Right lobe of liver (tissue), 6 donors: ENCODE data around the gene RING1. TPM values are rescaled to one million over a fixed set of nuclear protein-coding genes. Genes with fewer than 3 reads are reported as not detected.

Experiments used
- ATAC-seq, 4 donors: fragments of 200-7000 bp; cut with Tn5 transposase; one replicate each; pipeline ENCODE4 v1.9.1; 2020; ENCODE audit warnings: mild to moderate bottlenecking in 4 of 4, moderate library complexity in 4 of 4
- DNase-seq, 3 donors: peaks; one replicate each; pipeline ENCODE4 v3.0.0-alpha.2; 2020
- H3K27ac ChIP-seq, 3 donors: fragments of 200-600 bp; one replicate each; pipeline ENCODE4 v1.8.0; 2022
- H3K27me3 ChIP-seq, 2 donors: fragments of 200-600 bp; one replicate each; pipeline ENCODE4 v1.8.0; 2022
- H3K36me3 ChIP-seq, 4 donors: fragments of 200-600 bp; sonication (generic) in 1 of 4; one replicate each; pipeline versions ENCODE4 v1.5.1 to v1.8.0; 2017 to 2022; ENCODE audit warnings: control low read depth in 1 of 4
- H3K4me1 ChIP-seq, 4 donors: fragments of 200-600 bp; sonication (generic) in 1 of 4; one replicate each; pipeline versions ENCODE4 v1.5.1 to v1.8.0; 2017 to 2022; ENCODE audit warnings: control low read depth in 1 of 4
- H3K4me3 ChIP-seq, 3 donors: fragments of 200-600 bp; one replicate each; pipeline ENCODE4 v1.8.0; 2022
- H3K9me3 ChIP-seq, 4 donors: fragments of 200-600 bp; sonication (generic) in 1 of 4; one replicate each; pipeline versions ENCODE4 v1.5.1 to v1.8.0; 2017 to 2022; ENCODE audit warnings: control low read depth in 1 of 4
- CTCF ChIP-seq, 4 donors: fragments of 200-600 bp in 3 of 4; fragments of 450-650 bp in 1 of 4; IDR thresholded peaks; one replicate each; pipeline versions ENCODE4 v1.5.1 to v1.8.0; 2016 to 2022; ENCODE audit warnings: antibody characterized with exemption in 4 of 4, mild to moderate bottlenecking in 2 of 4
- POLR2A ChIP-seq: fragments of 450-650 bp; IDR thresholded peaks from one replicate; pipeline ENCODE4 v1.6.1; 2017; ENCODE audit warnings: antibody characterized with exemption, mild to moderate bottlenecking
- WGBS: methylation state at CpG from one replicate; pipeline ENCODE4 v1.1.6; 2018; ENCODE audit warnings: low coverage, low lambda C conversion rate; ENCODE audit not compliant: insufficient coverage; ENCODE audit errors: missing lambda C conversion rate; 5-methylcytosine and 5-hydroxymethylcytosine counted together
- intact Hi-C, 2 donors: fragments of 100-400 bp; cut with DNase I; formaldehyde crosslinking; loops; one replicate each; pipeline versions ENCODE4 v1.11.2 to v1.14.1; 2022
- total RNA-seq, 6 experiments: library from RNA; depleted of rRNA in 2 of 6; stranded (reverse); fragments of >200 nt in 2 of 6; fragmentation: NEBNext Ultra II Directional in 3 of 6; extraction: Animal tissue kit (Norgen Biotek cat#: 25700) in 3 of 6; gene quantifications; one replicate each; pipeline versions ENCODE4 v1.1.0 to v1.2.4, GENCODE V29; 2016 to 2023
- donor health status: DM: no; HTN: yes; CAD: no.
- donor health status: DM: no; HTN: no; CAD: no.
- donor health status: DM: no; HTN: no; CAD: no.
- donor health status: DM: no; HTN: yes; CAD: no.
- donor health status: DM: no; HTN: yes; CAD: no.

Gene RING1
- total RNA-seq, 6 experiments from 2014 or later = 7.5 to 21.3 (median 19.7) TPM

GRCh38 chr6:33178755-33179475, 29.4 kb upstream of the RING1 start:
- no peak for DNase-seq
- no peak for TF ChIP-seq CTCF (IDR thresholded peaks at IDR 0.05)
- no peak for TF ChIP-seq POLR2A

DNA sequence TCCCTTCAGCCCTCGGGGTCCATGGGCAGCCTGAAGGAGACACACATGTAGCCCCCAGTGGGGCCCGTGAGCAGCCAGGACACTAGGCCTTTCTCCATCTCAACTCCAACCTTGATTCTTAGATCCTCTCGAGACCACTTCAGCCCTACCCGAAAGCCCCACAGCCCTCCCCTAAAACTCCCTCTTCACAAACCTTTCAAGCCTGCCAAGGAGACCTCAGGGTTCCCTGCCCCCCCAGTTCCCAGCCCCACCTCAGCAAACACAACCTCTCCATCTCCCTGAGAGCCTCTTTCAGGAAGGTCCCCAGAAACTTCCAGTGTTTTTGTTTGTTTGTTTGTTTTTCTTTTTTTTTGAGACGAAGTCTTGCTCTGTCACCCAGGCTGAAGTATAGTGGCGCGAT, 27.2 kb upstream of the RING1 start:
- Histone ChIP-seq H3K4me1 (no peaks in the 10 kb centered on the region), H3K27me3 (no peaks in the 10 kb centered on the region), H3K9me3 (no peaks in the 10 kb centered on the region), H3K27ac (no peak overlapping the region), H3K36me3 (no peaks in the 10 kb centered on the region), H3K4me3 (no peak overlapping the region)
- DNase-seq = no peak
- no peak for TF ChIP-seq CTCF (IDR thresholded peaks at IDR 0.05)
- TF ChIP-seq POLR2A = no peak
- 100% methylated on average over 3 of the region's 7 CpGs for WGBS
- no peak for ATAC-seq
- intact Hi-C loops = no loop called here

More at GRCh38 chr6:33178755-33179475, 29.4 kb upstream of the RING1 start:
- no peaks in the 10 kb centered on the region for H3K36me3 ChIP-seq
- H3K27me3 ChIP-seq = no peaks in the 10 kb centered on the region
- no peaks in the 10 kb centered on the region for H3K4me1 ChIP-seq
- H3K27ac ChIP-seq = no peak overlapping the region
- H3K4me3 ChIP-seq = no peak overlapping the region
- H3K9me3 ChIP-seq = no peaks in the 10 kb centered on the region
- no peak for ATAC-seq
- WGBS = 78% methylated on average over 4 of the region's 10 CpGs
- intact Hi-C loops = no loop called here

- DNase-seq = no peak
- intact Hi-C loops = no loop called here
- 54% methylated on average over 5 of the region's 5 CpGs for WGBS
- Histone ChIP-seq H3K27ac (peak overlapping the region in 2 of 3 donors; percentile 3 to 8), H3K27me3 (no peaks in the 10 kb centered on the region), H3K9me3 (no peaks in the 10 kb centered on the region), H3K4me1 (no peaks in the 10 kb centered on the region), H3K4me3 (no peak overlapping the region), H3K36me3 (no peaks in the 10 kb centered on the region)
- no peak for TF ChIP-seq POLR2A
- no peak for TF ChIP-seq CTCF (IDR thresholded peaks at IDR 0.05)
- ATAC-seq = peak; percentile 30 to 54 (median 30)
Measured at GRCh38 chr6:33183071-33183683, 25.1 kb upstream of the RING1 start.

- WGBS = 56% methylated on average over 7 of the region's 9 CpGs
- TF ChIP-seq CTCF (IDR thresholded peaks at IDR 0.05) = no peak
- no peak for TF ChIP-seq POLR2A
- H3K27me3 ChIP-seq = no peaks in the 10 kb centered on the region
- ATAC-seq = no peak
- no peak overlapping the region for H3K4me3 ChIP-seq
- H3K4me1 ChIP-seq = no peaks in the 10 kb centered on the region
- no peaks in the 10 kb centered on the region for H3K9me3 ChIP-seq
- no peak overlapping the region for H3K27ac ChIP-seq
- intact Hi-C loops = no loop called here
- no peaks in the 10 kb centered on the region for H3K36me3 ChIP-seq
- no peak for DNase-seq
Measured at GRCh38 chr6:33185190-33185589, 23.1 kb upstream of the RING1 start.
